ENCODE results near the gene STS. TPM values are rescaled to one million over a fixed set of nuclear protein-coding genes. Genes with fewer than 3 reads are reported as not detected.

Gene STS
- total and polyA plus RNA-seq, 2 donors (not counting 3 experiments of a cell fraction or from before 2014, with no cell fraction given): 2.1 to 4.9 TPM

DNA sequence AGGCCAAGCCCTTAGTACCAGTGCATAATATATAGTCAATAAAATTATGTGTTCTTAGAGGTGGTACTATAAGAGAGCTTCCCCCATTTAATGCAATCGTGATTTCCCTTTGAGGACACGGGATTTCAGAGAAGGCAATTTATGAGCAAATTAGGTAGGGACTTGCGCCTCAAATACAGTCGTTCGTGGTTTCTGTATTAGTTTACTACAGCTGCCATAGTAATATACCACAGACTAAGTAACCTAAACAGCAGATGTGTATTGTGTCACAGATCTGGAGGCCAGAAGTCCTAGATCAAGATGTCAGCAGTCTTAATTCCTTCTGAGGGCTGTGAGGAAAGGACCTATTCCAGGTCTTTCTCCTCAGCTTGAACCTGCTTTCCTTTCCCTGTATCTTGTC is 1.9 kb downstream of the STS start:
- Histone ChIP-seq H3K4me3 (replicated peaks in 1 of 3; ENCODE audit: insufficient read depth in 1 of 3, low read depth in 1 of 3, low read length in 3 of 3) (no peak overlapping the region), H3K4me1 (ENCODE audit: control insufficient read depth, extremely low read depth, insufficient read depth, low read length) (no peaks in the 10 kb centered on the region), H3K4me2 (ENCODE audit: insufficient read depth, low read length) (no peak overlapping the region), H3K36me3 (ENCODE audit: control insufficient read depth in 2 of 2, extremely low read depth in 1 of 2, insufficient read depth in 2 of 2, low read length in 2 of 2) (no peaks in the 10 kb centered on the region), H4K20me1 (replicated peaks; ENCODE audit: control insufficient read depth, extremely low read depth, insufficient read depth, low read length) (no peaks in the 10 kb centered on the region), H3K27me3 (ENCODE audit: control insufficient read depth in 2 of 2, insufficient read depth in 2 of 2, low read length in 2 of 2) (no peaks in the 10 kb centered on the region), H3K9me1 (replicated peaks; ENCODE audit: control insufficient read depth, extremely low read depth, insufficient read depth, low read length) (no peaks in the 10 kb centered on the region), H2AFZ (ENCODE audit: low read depth, low read length) (no peak overlapping the region), H3K9me3 (replicated peaks; ENCODE audit: control insufficient read depth, insufficient read depth, low read length) (no peaks in the 10 kb centered on the region), H3K27ac (ENCODE audit: insufficient read depth, low read depth, low read length) (no peak overlapping the region), H3K79me2 (ENCODE audit: control insufficient read depth, insufficient read depth, low read length) (peaks cover 8% of the 10 kb centered on the region), H3K9ac (replicated peaks; ENCODE audit: extremely low read depth, insufficient read depth, low read length) (no peak overlapping the region)
- DNase-seq (ENCODE audit: low read depth, low spot score) (no peak), FAIRE-seq (no peak)
- dilution Hi-C loops (cut with MboI; ENCODE audit: extremely low pct_ligation_motif_present, low sequenced_read_pairs) (no loop called here), intact Hi-C loops (cut with micrococcal nuclease) (loop anchor here (5.0 kb wide), 1 partner anchor 67 kb away; no protein-coding TSS in a partner anchor)
- CTCF ChIA-PET: no interaction called here
- no TSS peak for BruUV-seq (replicated peaks)
- TF ChIP-seq CTCF (IDR thresholded peaks at IDR 0.05; ENCODE audit: extremely low read depth in 1 of 2, insufficient read depth in 1 of 2, low read depth in 1 of 2, low read length in 2 of 2): no peak
- no peak for TF ChIP-seq EZH2 (IDR thresholded peaks at IDR 0.05; ENCODE audit: borderline replicate concordance, low read depth, low read length, severe bottlenecking)
- no peak for TF ChIP-seq GATA2 (IDR thresholded peaks at IDR 0.05; ENCODE audit: insufficient read depth, insufficient read length, low read depth, low read length)
- no peak for TF ChIP-seq JUN (IDR thresholded peaks at IDR 0.05; ENCODE audit: borderline replicate concordance, insufficient read depth, insufficient read length, low read depth)
- no peak for TF ChIP-seq POLR2AphosphoS5 (IDR thresholded peaks at IDR 0.05; ENCODE audit: insufficient read depth, low read depth, low read length)
- no peak for TF ChIP-seq POLR2A (IDR thresholded peaks at IDR 0.05; ENCODE audit: low read depth, low read length)
- TF ChIP-seq FOS (IDR thresholded peaks at IDR 0.05; ENCODE audit: borderline replicate concordance, insufficient read depth, low read length): no peak
- TF ChIP-seq MAX (IDR thresholded peaks at IDR 0.05; ENCODE audit: insufficient read depth, insufficient read length): no peak
- no peak for TF ChIP-seq MYC (IDR thresholded peaks at IDR 0.05; ENCODE audit: low read depth, low read length)
- POLR2A ChIA-PET: no interaction called here
